ENCODE measurements around the gene IKZF3. TPM values are rescaled to one million over a fixed set of nuclear protein-coding genes. Genes with fewer than 3 reads are reported as not detected.
A peak's percentile ranks its signal among the peaks of the same experiment; 100 is the strongest.

IKZF3 gene
- total and polyA plus RNA-seq, 4 donors, result 1.0 to 3.9 (median 2.6) TPM

DNA sequence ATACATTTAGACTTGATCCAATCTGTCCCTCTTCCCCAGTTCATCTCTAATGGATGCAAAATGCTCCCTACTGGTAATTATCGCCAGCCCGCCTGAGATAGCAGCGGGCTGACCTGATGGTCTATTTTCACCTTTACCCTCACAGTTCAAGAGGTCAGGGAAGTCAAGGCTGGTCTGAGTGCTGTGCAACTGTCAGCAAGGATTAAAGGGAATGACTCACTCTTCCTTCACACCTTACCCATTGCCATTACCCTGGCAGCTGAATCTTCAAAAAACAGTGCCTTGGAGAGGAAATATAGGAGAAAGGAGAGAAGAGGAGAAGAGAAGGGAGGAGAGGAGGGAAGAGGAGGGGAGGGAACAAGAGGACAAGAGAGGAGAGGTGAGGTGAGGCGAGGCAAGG lies 90.1 kb downstream of the IKZF3 start:
- H3K9me3 ChIP-seq (ENCODE audit: control insufficient read depth in 4 of 4, insufficient read depth in 3 of 4, low read length in 3 of 4), result no peaks in the 10 kb centered on the region
- DNase-seq (no peak), ATAC-seq (ENCODE audit: insufficient read depth, low FRiP score) (no peak)
- WGBS, 2 donors, result 91% methylated on average over 4 of the region's 4 CpGs
- H3K4me1 ChIP-seq (ENCODE audit: control insufficient read depth in 5 of 5, insufficient read depth in 5 of 5, low read length in 5 of 5), result no peaks in the 10 kb centered on the region
- H3K27ac ChIP-seq (ENCODE audit: low read depth in 1 of 2, low read length in 1 of 2), result no peak overlapping the region
- H3K27me3 ChIP-seq (ENCODE audit: control insufficient read depth in 3 of 3, insufficient read depth in 3 of 3, low read length in 2 of 3), result peaks cover 0 to 3% (median 3%) of the 10 kb centered on the region in 3 donors
- no peak overlapping the region for H3K4me3 ChIP-seq
- TF ChIP-seq, protein P1, sequence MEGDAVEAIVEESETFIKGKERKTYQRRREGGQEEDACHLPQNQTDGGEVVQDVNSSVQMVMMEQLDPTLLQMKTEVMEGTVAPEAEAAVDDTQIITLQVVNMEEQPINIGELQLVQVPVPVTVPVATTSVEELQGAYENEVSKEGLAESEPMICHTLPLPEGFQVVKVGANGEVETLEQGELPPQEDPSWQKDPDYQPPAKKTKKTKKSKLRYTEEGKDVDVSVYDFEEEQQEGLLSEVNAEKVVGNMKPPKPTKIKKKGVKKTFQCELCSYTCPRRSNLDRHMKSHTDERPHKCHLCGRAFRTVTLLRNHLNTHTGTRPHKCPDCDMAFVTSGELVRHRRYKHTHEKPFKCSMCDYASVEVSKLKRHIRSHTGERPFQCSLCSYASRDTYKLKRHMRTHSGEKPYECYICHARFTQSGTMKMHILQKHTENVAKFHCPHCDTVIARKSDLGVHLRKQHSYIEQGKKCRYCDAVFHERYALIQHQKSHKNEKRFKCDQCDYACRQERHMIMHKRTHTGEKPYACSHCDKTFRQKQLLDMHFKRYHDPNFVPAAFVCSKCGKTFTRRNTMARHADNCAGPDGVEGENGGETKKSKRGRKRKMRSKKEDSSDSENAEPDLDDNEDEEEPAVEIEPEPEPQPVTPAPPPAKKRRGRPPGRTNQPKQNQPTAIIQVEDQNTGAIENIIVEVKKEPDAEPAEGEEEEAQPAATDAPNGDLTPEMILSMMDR (IDR thresholded peaks at IDR 0.05; ENCODE audit: control extremely low read depth, extremely low read depth), result no peak
- H3K9ac ChIP-seq (ENCODE audit: insufficient read depth in 1 of 2, low read length in 2 of 2), result no peak overlapping the region
- H3K36me3 ChIP-seq (ENCODE audit: control insufficient read depth in 4 of 4, insufficient read depth in 4 of 4, low read length in 4 of 4), result no peaks in the 10 kb centered on the region

DNA sequence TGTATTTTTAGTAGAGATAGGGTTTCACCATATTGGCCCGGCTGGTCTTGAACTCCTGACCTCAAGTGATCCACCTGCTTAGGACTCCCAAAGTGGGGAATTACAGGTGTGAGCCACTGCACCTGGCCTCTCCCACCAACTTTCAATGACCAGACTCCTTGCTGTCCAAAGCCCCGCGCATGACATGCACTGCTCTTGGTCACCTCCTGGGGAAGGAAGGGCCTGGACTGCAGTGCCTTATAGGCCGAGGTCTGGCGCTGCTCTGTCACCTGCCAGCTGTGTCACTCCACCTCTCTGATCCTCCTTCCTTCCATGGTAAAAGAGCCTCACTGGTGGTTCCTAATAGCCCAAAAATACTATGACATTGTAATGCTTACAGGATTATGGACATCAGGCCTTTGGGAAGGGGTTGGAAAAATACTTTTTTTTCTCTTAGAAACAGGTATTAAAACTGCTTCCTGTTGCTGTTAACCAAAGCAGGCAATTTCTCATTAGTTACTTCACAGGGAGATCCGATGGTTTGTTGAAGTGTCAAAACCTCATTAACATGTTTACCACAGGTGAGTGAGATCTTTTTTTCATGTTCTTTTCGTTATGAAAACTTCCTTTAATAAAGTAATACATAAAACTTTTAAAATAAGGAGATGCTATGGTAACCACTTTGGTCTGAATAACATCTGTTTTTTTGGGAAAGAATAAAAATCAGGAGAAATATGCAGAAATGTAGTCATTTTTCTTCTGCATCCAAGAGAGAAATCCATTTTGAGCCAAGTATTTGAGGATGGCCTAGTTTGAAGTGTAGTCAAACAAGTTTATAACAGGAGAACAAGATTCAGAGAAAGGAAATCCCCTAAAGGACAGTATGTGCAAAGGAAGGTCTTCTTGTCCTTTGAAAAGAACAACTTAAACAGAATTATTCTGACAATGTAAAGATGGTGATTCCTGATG lies 90.9 kb downstream of the IKZF3 start:
- H3K9me3 ChIP-seq (ENCODE audit: control insufficient read depth in 4 of 4, insufficient read depth in 3 of 4, low read length in 3 of 4), result no peaks in the 10 kb centered on the region
- DNase-seq, result no peak
- H3K27ac ChIP-seq (ENCODE audit: low read depth in 1 of 2, low read length in 1 of 2), result peak overlapping the region in 1 of 2 donors; percentile 11
- H3K4me3 ChIP-seq, result no peak overlapping the region
- H3K27me3 ChIP-seq (ENCODE audit: control insufficient read depth in 3 of 3, insufficient read depth in 3 of 3, low read length in 2 of 3), result peaks cover 0 to 3% (median 3%) of the 10 kb centered on the region in 3 donors
- TF ChIP-seq, protein P1 (IDR thresholded peaks at IDR 0.05; ENCODE audit: control extremely low read depth, extremely low read depth), result no peak
- 80 to 82% methylated on average over 7 of the region's 7 CpGs for WGBS, 2 donors
- no peaks in the 10 kb centered on the region for H3K4me1 ChIP-seq (ENCODE audit: control insufficient read depth in 5 of 5, insufficient read depth in 5 of 5, low read length in 5 of 5)
- no peak for ATAC-seq (ENCODE audit: insufficient read depth, low FRiP score)
- no peak overlapping the region for H3K9ac ChIP-seq (ENCODE audit: insufficient read depth in 1 of 2, low read length in 2 of 2)
- H3K36me3 ChIP-seq (ENCODE audit: control insufficient read depth in 4 of 4, insufficient read depth in 4 of 4, low read length in 4 of 4), result no peaks in the 10 kb centered on the region

DNA sequence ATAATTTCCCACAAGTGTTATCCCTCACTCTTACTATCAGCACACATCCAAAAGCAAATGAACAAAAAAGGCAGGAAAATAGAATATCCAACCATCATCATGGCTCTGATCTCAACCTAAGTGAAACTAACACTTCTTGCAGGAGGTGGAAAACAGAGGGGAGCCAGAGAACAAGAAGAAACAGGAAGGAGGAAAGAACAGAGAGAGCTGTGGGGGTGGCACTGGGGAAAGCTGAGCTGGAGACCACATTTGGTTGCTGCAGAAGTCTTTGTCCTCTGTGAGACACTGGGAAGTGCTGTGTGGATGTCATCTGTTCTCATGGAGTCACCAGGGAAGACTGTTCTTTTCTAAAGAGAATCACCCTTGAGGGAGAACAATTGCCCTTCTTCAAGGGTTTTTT lies 91.7 kb downstream of the IKZF3 start:
- ATAC-seq (ENCODE audit: insufficient read depth, low FRiP score), result no peak
- no peaks in the 10 kb centered on the region for H3K9me3 ChIP-seq (ENCODE audit: control insufficient read depth in 4 of 4, insufficient read depth in 3 of 4, low read length in 3 of 4)
- no peak for DNase-seq
- no peaks in the 10 kb centered on the region for H3K4me1 ChIP-seq (ENCODE audit: control insufficient read depth in 5 of 5, insufficient read depth in 5 of 5, low read length in 5 of 5)
- no peak overlapping the region for H3K9ac ChIP-seq (ENCODE audit: insufficient read depth in 1 of 2, low read length in 2 of 2)
- TF ChIP-seq, protein P1 (IDR thresholded peaks at IDR 0.05; ENCODE audit: control extremely low read depth, extremely low read depth), result no peak
- H3K27me3 ChIP-seq (ENCODE audit: control insufficient read depth in 3 of 3, insufficient read depth in 3 of 3, low read length in 2 of 3), result peaks cover 0 to 3% (median under 1%) of the 10 kb centered on the region in 3 donors
- H3K27ac ChIP-seq (ENCODE audit: low read depth in 1 of 2, low read length in 1 of 2), result no peak overlapping the region
- no peak overlapping the region for H3K4me3 ChIP-seq
- H3K36me3 ChIP-seq (ENCODE audit: control insufficient read depth in 4 of 4, insufficient read depth in 4 of 4, low read length in 4 of 4), result no peaks in the 10 kb centered on the region
